ENCODE results near the gene EGFLAM.

Gene EGFLAM

DNA sequence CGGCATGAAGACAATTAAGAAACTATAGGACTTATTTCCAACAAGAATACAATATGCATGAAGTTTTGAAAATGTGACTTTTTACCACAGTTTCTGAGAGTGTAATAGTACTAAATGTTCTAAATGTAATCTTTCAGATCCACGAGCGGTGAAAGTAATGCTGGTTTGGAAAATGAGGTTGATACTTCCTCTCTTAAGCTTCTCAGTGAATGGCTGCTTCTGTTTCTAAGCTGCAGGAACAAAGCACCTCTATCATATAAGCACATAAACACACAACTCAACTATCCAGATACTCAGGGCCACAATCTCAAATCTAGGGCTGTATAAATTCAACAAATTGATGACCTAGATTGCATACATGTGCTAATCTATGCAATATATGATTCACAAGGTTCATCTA is 219.8 kb downstream of the EGFLAM start:
- no peak for DNase-seq

- DNase-seq: no peak
These were observed 220.5 kb downstream of the EGFLAM start for GRCh38 chr5:38478878-38479277.

- no peak for DNase-seq
These were observed 221.1 kb downstream of the EGFLAM start for GRCh38 chr5:38479315-38479904.

GRCh38 chr5:38483805-38484398 is 225.5 kb downstream of the EGFLAM start:
- no peak for DNase-seq

GRCh38 chr5:38494175-38494574 is 235.8 kb downstream of the EGFLAM start:
- no peak for DNase-seq

DNA sequence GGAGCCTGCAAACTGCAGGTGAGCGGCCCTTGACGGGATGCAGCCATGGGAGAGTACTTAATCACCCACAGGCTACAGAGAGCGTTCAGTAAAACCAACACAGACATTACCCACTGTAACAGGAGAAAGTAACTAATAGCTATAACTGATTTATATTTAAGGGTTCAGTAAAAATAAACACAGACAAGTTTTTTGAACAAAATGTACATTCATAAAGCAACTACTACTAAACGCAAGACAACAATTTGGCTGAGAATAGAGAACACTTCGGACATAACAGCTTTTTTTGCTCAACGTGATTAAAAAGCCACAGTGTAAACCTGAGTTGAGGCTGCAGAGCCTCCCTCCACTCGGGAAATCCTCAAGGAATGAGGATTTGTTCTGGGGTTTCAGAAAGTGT is 236.4 kb downstream of the EGFLAM start:
- DNase-seq: no peak

GRCh38 chr5:38497946-38498345 is 239.6 kb downstream of the EGFLAM start:
- no peak for DNase-seq

GRCh38 chr5:38500573-38501260 is 242.4 kb downstream of the EGFLAM start:
- DNase-seq: no peak

- no peak for DNase-seq
These were observed 247.9 kb downstream of the EGFLAM start for GRCh38 chr5:38506302-38506701.

- DNase-seq: no peak
These were observed 250.8 kb downstream of the EGFLAM start for GRCh38 chr5:38509185-38509584.

All from T-helper 2 cell (primary cell).